ENCODE data around the gene LRRC7.
"Not testable (repeated sequence)": the region's sequence is repeated elsewhere in the genome, so short reads cannot be mapped to it uniquely, and the experiment has no call there.

Gene LRRC7

GRCh38 chr1:69871412-69871811, 303.7 kb downstream of the LRRC7 start:
- no peak for DNase-seq (ENCODE audit: low read depth in 2 of 2)

GRCh38 chr1:69878338-69878737, 310.6 kb downstream of the LRRC7 start:
- no peak for DNase-seq (ENCODE audit: low read depth in 2 of 2)

GRCh38 chr1:69888016-69888415, 320.3 kb downstream of the LRRC7 start:
- not testable (repeated sequence) for DNase-seq (ENCODE audit: low read depth in 2 of 2)

- no peak for DNase-seq (ENCODE audit: low read depth in 2 of 2)
These were observed 320.9 kb downstream of the LRRC7 start for GRCh38 chr1:69888657-69889056.

GRCh38 chr1:69898403-69898947, 330.8 kb downstream of the LRRC7 start:
- DNase-seq (ENCODE audit: low read depth in 2 of 2) = no peak

- DNase-seq (ENCODE audit: low read depth in 2 of 2) = no peak
These were observed 343.6 kb downstream of the LRRC7 start for GRCh38 chr1:69911301-69911801.

GRCh38 chr1:69913977-69914376, 346.3 kb downstream of the LRRC7 start:
- no peak for DNase-seq (ENCODE audit: low read depth in 2 of 2)

- no peak for DNase-seq (ENCODE audit: low read depth in 2 of 2)
These were observed 347.4 kb downstream of the LRRC7 start for GRCh38 chr1:69914976-69915765.

GRCh38 chr1:69919129-69919921, 351.6 kb downstream of the LRRC7 start:
- no peak for DNase-seq (ENCODE audit: low read depth in 2 of 2)

GRCh38 chr1:69919922-69920273, 352.2 kb downstream of the LRRC7 start:
- DNase-seq (ENCODE audit: low read depth in 2 of 2) = no peak

- DNase-seq (ENCODE audit: low read depth in 2 of 2) = no peak
These were observed 352.7 kb downstream of the LRRC7 start for GRCh38 chr1:69920426-69920825.

- no peak for DNase-seq (ENCODE audit: low read depth in 2 of 2)
These were observed 353.8 kb downstream of the LRRC7 start for GRCh38 chr1:69921486-69921885.

- not testable (repeated sequence) for DNase-seq (ENCODE audit: low read depth in 2 of 2)
These were observed 360.5 kb downstream of the LRRC7 start for GRCh38 chr1:69928234-69928633.

GRCh38 chr1:69929308-69930057, 361.8 kb downstream of the LRRC7 start:
- no peak for DNase-seq (ENCODE audit: low read depth in 2 of 2)

- DNase-seq (ENCODE audit: low read depth in 2 of 2) = no peak
These were observed 362.7 kb downstream of the LRRC7 start for GRCh38 chr1:69930396-69930795.

GRCh38 chr1:69932760-69933159, 365.0 kb downstream of the LRRC7 start:
- DNase-seq (ENCODE audit: low read depth in 2 of 2) = no peak

GRCh38 chr1:69940231-69940630, 372.5 kb downstream of the LRRC7 start:
- DNase-seq (ENCODE audit: low read depth in 2 of 2) = no peak

- no peak for DNase-seq (ENCODE audit: low read depth in 2 of 2)
These were observed 373.1 kb downstream of the LRRC7 start for GRCh38 chr1:69940816-69941215.

- DNase-seq (ENCODE audit: low read depth in 2 of 2) = no peak
These were observed 375.3 kb downstream of the LRRC7 start for GRCh38 chr1:69943030-69943429.

- no peak for DNase-seq (ENCODE audit: low read depth in 2 of 2)
These were observed 379.2 kb downstream of the LRRC7 start for GRCh38 chr1:69946935-69947334.

- DNase-seq (ENCODE audit: low read depth in 2 of 2) = no peak
These were observed 380.1 kb downstream of the LRRC7 start for GRCh38 chr1:69947837-69948236.

GRCh38 chr1:69952676-69953075, 385.0 kb downstream of the LRRC7 start:
- DNase-seq (ENCODE audit: low read depth in 2 of 2) = no peak

Measured in stimulated activated CD8-positive, alpha-beta memory T cell treated with anti-CD3 and anti-CD28 coated beads, Interleukin-2, amount 100 ng/mL, for 1 hour (primary cell).